MM.1S (cell line): ENCODE measurements around the gene PKMYT1.

Experiments used
- DNase-seq: peaks from one replicate; pipeline ENCODE4 v3.0.0-alpha.2; 2015
- H2AFZ ChIP-seq: fragments of 300-600 bp; sonication (generic); 2 replicates; pipeline ENCODE4 v1.6.0; 2016; ENCODE audit warnings: antibody characterized with exemption, low read length
- H3F3A ChIP-seq: fragments of 300-600 bp; sonication (generic); 2 replicates; pipeline ENCODE4 v1.6.1; 2016; ENCODE audit warnings: mild to moderate bottlenecking, antibody characterized with exemption, low read length, moderate library complexity, mixed read lengths; ENCODE audit not compliant: insufficient read depth
- H3K27ac ChIP-seq: fragments of 300-600 bp; sonication (generic); 2 replicates; pipeline ENCODE4 v1.5.1; 2016; ENCODE audit warnings: mild to moderate bottlenecking, low read length
- H3K27me3 ChIP-seq: fragments of 300-600 bp; sonication (generic); replicated peaks from 2 replicates; pipeline ENCODE4 v1.6.0; 2016; ENCODE audit warnings: low read length; ENCODE audit not compliant: insufficient read depth
- H3K36me3 ChIP-seq: fragments of 300-600 bp; sonication (generic); replicated peaks from 2 replicates; pipeline ENCODE4 v1.6.1; 2016; ENCODE audit warnings: mild to moderate bottlenecking, low read length, mixed read lengths; ENCODE audit not compliant: insufficient read depth
- H3K4me1 ChIP-seq: fragments of 300-600 bp; sonication (generic); 2 replicates; pipeline ENCODE4 v1.6.1; 2016; ENCODE audit warnings: low read length, mixed read lengths
- H3K4me2 ChIP-seq: fragments of 300-600 bp; sonication (generic); 2 replicates; pipeline ENCODE4 v1.6.0; 2016; ENCODE audit warnings: low read depth, low read length
- H3K4me3 ChIP-seq: fragments of 300-600 bp; sonication (generic); 2 replicates; pipeline ENCODE4 v1.5.1; 2016; ENCODE audit warnings: low read length, mixed read lengths
- H3K79me2 ChIP-seq: fragments of 300-600 bp; sonication (generic); 2 replicates; pipeline ENCODE4 v1.6.1; 2016; ENCODE audit warnings: mixed run types, low read length, mixed read lengths
- H3K9ac ChIP-seq: fragments of 300-600 bp; sonication (generic); 2 replicates; pipeline ENCODE4 v1.6.1; 2016; ENCODE audit warnings: low read length, mixed read lengths
- H3K9me2 ChIP-seq: fragments of 300-600 bp; sonication (generic); replicated peaks from 2 replicates; pipeline ENCODE4 v1.6.1; 2016; ENCODE audit warnings: mild to moderate bottlenecking, low read length, mixed read lengths; ENCODE audit not compliant: insufficient read depth
- H3K9me3 ChIP-seq: fragments of 300-600 bp; sonication (generic); replicated peaks from 2 replicates; pipeline ENCODE4 v1.6.1; 2016; ENCODE audit warnings: mild to moderate bottlenecking, low read length, mixed read lengths; ENCODE audit not compliant: insufficient read depth
- H4K20me1 ChIP-seq: fragments of 300-600 bp; sonication (generic); 2 replicates; pipeline ENCODE4 v1.6.1; 2016; ENCODE audit warnings: mild to moderate bottlenecking, low read length, moderate library complexity, mixed read lengths; ENCODE audit not compliant: insufficient read depth
- EZH2 ChIP-seq: fragments of 300-600 bp; sonication (generic); optimal IDR thresholded peaks from 2 replicates; pipeline ENCODE3; 2017; ENCODE audit warnings: low read depth, mild to moderate bottlenecking, antibody characterized with exemption, low read length, mixed read lengths
- EZH2phosphoT487 ChIP-seq: fragments of 300-600 bp; sonication (generic); IDR thresholded peaks from 2 replicates; pipeline ENCODE4 v1.6.1; 2018; ENCODE audit warnings: antibody characterized with exemption, low read length
- TF ChIP-seq, protein P1 (sequence below): fragments of 300-600 bp; sonication (generic); IDR thresholded peaks from 2 replicates; pipeline ENCODE4 v1.5.1; 2016; ENCODE audit warnings: antibody characterized with exemption, low read length, mixed read lengths

The PKMYT1 gene

DNA sequence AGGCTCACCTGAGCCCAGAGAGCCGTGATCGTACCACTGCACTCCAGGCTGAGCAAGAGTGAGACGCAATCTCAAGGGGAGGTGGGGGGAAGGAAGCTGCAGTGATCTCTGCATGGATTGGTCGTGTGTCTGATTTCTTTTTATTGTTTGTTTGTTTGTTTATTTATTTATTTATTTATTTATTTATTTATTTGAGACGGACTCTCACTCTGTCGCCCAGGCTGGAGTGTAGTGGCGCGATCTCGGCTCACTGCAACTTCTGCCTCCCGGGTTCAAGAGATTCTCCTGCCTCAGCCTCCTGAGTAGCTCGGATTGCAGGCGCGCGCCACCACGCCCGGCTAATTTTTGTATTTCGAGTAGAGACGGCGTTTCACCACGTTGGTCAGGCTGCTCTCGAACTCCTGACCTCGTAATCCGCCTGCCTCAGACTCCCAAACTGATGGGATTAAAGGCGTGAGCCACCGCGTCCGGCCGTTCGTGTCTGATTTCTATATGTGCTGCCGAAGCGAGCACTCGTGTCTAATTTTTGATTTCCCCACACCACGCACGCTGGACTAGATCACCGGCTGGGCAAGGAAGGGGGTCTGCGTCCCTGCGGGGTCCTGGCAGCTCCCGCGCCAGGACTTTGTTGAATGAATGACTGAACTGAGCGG, 39.5 kb upstream of the PKMYT1 start:
- peaks cover 41% of the 10 kb centered on the region for H3K27me3 ChIP-seq
- H3K4me1 ChIP-seq = 0 out of 2 replicates have a peak, but pooled peaks cover 4% of the 10 kb centered on the region
- no peak for DNase-seq
- no peaks in the 10 kb centered on the region for H3K36me3 ChIP-seq
- H3K9ac ChIP-seq = 0 out of 2 replicates have a peak overlapping the region, but pooled peaks have one; percentile 6
- peak overlapping the region; percentile 91; the same call in 1 of the 2 replicates for H3K4me2 ChIP-seq
- TF ChIP-seq, protein P1, sequence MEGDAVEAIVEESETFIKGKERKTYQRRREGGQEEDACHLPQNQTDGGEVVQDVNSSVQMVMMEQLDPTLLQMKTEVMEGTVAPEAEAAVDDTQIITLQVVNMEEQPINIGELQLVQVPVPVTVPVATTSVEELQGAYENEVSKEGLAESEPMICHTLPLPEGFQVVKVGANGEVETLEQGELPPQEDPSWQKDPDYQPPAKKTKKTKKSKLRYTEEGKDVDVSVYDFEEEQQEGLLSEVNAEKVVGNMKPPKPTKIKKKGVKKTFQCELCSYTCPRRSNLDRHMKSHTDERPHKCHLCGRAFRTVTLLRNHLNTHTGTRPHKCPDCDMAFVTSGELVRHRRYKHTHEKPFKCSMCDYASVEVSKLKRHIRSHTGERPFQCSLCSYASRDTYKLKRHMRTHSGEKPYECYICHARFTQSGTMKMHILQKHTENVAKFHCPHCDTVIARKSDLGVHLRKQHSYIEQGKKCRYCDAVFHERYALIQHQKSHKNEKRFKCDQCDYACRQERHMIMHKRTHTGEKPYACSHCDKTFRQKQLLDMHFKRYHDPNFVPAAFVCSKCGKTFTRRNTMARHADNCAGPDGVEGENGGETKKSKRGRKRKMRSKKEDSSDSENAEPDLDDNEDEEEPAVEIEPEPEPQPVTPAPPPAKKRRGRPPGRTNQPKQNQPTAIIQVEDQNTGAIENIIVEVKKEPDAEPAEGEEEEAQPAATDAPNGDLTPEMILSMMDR = no peak
- TF ChIP-seq EZH2phosphoT487 (no peak), EZH2 (no peak)
- 0 out of 2 replicates have a peak, but pooled peaks cover 7% of the 10 kb centered on the region for H3F3A ChIP-seq
- no peaks in the 10 kb centered on the region for H3K9me2 ChIP-seq
- no peaks in the 10 kb centered on the region for H3K9me3 ChIP-seq
- no peaks in the 10 kb centered on the region for H3K79me2 ChIP-seq
- no peaks in the 10 kb centered on the region for H4K20me1 ChIP-seq
- peak overlapping the region; percentile 80 for H2AFZ ChIP-seq
- H3K4me3 ChIP-seq = peak overlapping the region; percentile 66
- no peak overlapping the region for H3K27ac ChIP-seq

DNA sequence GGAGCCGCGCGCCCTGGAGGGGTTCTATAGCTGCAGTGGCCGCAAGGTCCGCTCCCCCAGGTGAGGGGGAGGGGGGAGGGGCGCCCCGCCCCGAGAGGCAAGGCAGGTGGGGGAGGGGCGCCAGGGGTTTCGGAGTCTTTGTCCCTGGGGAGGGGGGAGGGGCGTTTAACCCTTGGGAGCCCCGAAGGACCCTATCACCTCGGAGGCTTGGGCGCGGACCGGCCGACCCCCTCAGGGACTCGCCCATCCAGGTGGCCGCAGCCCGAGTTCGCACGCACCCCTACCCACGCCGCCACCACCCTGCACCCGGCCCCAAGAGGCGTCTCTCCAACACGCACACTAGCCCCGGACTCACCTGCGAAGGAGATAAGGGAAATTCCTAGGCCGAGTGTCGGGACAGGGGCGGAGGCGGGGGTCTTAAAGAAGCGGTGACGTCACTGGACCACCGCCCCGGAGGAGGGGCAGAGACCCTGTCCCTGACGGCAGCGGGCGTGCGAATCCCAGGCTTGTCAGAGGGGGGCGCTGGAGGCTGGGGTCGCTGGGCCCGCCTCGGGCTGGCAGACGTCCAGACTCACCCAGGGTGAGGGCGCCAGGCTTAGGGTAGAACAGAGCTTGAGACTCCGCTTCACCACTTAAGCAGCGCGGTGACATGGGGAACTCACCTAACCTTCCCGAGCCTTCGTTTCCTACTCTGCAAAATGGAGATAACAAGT, 37.7 kb upstream of the PKMYT1 start, which contains the start of gene CLDN6:
Gene CLDN6, minus strand, starts transcription at position 390 of the 713 bp plus-strand sequence. CDS start 2,162 bp downstream, outside the sequence.
- no peak for DNase-seq
- Histone ChIP-seq H3K36me3 (no peaks in the 10 kb centered on the region), H3K9me3 (no peaks in the 10 kb centered on the region), H3K9ac (no peak within 1 kb of the TSS), H3K4me1 (0 out of 2 replicates have a peak, but pooled peaks cover 4% of the 10 kb centered on the region), H4K20me1 (no peaks in the 10 kb centered on the region), H3K79me2 (no peaks in the 10 kb centered on the region), H3K4me3 (no peak within 1 kb of the TSS), H3K4me2 (no peak within 1 kb of the TSS), H3K27me3 (peaks cover 58% of the 10 kb centered on the region), H3K9me2 (no peaks in the 10 kb centered on the region), H3F3A (0 out of 2 replicates have a peak, but pooled peaks cover 6% of the 10 kb centered on the region), H3K27ac (no peak within 1 kb of the TSS), H2AFZ (no peak within 1 kb of the TSS)
- TF ChIP-seq EZH2 (no peak), EZH2phosphoT487 (no peak)
- TF ChIP-seq, protein P1 = 0 out of 2 replicates have a peak, but pooled peaks have one; percentile 6

DNA sequence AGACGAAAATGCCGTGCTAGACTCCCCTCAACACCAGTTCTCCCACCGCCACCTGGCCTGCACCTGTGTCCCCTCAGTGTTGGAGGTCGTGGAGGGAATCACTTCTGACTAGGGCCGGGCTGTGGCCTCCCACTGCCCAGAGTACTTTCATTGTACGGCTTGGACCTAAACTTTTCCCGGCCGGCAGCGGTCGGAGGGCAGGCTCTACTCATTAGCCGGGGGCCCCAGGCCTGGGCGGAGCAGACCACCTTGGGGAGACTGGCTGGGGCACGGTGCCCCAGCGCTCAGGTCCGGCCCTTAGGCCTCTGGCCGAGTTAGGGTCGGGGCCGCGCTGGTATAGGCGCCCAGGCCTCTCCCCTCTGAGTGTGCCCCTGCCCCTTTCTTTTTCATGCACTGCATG, 37.1 kb upstream of the PKMYT1 start:
- Histone ChIP-seq H3F3A (0 out of 2 replicates have a peak, but pooled peaks cover under 1% of the 10 kb centered on the region), H3K4me3 (no peak overlapping the region), H3K79me2 (no peaks in the 10 kb centered on the region), H2AFZ (no peak overlapping the region), H3K27ac (no peak overlapping the region), H3K27me3 (peaks cover 64% of the 10 kb centered on the region), H3K9ac (no peak overlapping the region), H3K4me1 (0 out of 2 replicates have a peak, but pooled peaks cover 4% of the 10 kb centered on the region), H3K9me3 (no peaks in the 10 kb centered on the region), H4K20me1 (no peaks in the 10 kb centered on the region), H3K4me2 (no peak overlapping the region), H3K9me2 (no peaks in the 10 kb centered on the region), H3K36me3 (no peaks in the 10 kb centered on the region)
- no peak for DNase-seq
- TF ChIP-seq, protein P1 = no peak
- TF ChIP-seq EZH2 (no peak), EZH2phosphoT487 (no peak)
